HepG2 (cell line): ENCODE measurements around the gene PTPRU. TPM values are rescaled to one million over a fixed set of nuclear protein-coding genes. Genes with fewer than 3 reads are reported as not detected.

Experiments used
- EP300 ChIP-seq, 3 experiments: sonication (generic) in 1 of 3; formaldehyde crosslinking in 1 of 3; IDR thresholded peaks; 2 replicates each; pipeline versions ENCODE4 v1.5.1 to v1.6.1; 2011 to 2020; ENCODE audit warnings: low read depth in 2 of 3, low read length in 2 of 3, borderline replicate concordance in 1 of 3, improper control_type of control experiment in 1 of 3, mild to moderate bottlenecking in 1 of 3, missing genetic modification reagents in 1 of 3, moderate library complexity in 1 of 3
- GATAD1 ChIP-seq: IDR thresholded peaks from 2 replicates; pipeline ENCODE4 v1.6.1; 2016; ENCODE audit warnings: missing genetic modification reagents, missing compliant biosample characterization
- KAT7 ChIP-seq: IDR thresholded peaks from 2 replicates; pipeline ENCODE4 v1.6.1; 2018; ENCODE audit warnings: borderline replicate concordance, missing compliant biosample characterization
- MYC ChIP-seq: sonication (generic); formaldehyde crosslinking; IDR thresholded peaks from 2 replicates; pipeline ENCODE4 v1.9.0; 2021; ENCODE audit warnings: missing genetic modification reagents, borderline replicate concordance
- NCOA2 ChIP-seq: sonication (generic); formaldehyde crosslinking; IDR thresholded peaks from 2 replicates; pipeline ENCODE4 v1.8.0; 2022; ENCODE audit warnings: inconsistent platforms
- RBAK ChIP-seq: sonication (generic); formaldehyde crosslinking; IDR thresholded peaks from 2 replicates; pipeline ENCODE4 v1.5.1; 2020; ENCODE audit warnings: mild to moderate bottlenecking, missing genetic modification reagents
- RBFOX2 ChIP-seq: fragments of 200-400 bp; formaldehyde crosslinking; IDR thresholded peaks from 2 replicates; pipeline ENCODE4 v1.6.1; 2017; ENCODE audit warnings: low read depth, mild to moderate bottlenecking, low read length
- SRSF1 ChIP-seq: fragments of 200-400 bp; formaldehyde crosslinking; optimal IDR thresholded peaks from 2 replicates; pipeline ENCODE3; 2017; ENCODE audit warnings: mild to moderate bottlenecking, low read depth, low read length, moderate library complexity
- TSC22D2 ChIP-seq: sonication (generic); formaldehyde crosslinking; IDR thresholded peaks from 2 replicates; pipeline ENCODE4 v1.5.1; 2020; ENCODE audit warnings: missing genetic modification reagents, mild to moderate bottlenecking, borderline replicate concordance
- ZEB1 ChIP-seq: IDR thresholded peaks from 2 replicates; pipeline ENCODE4 v1.6.1; 2012; ENCODE audit warnings: mild to moderate bottlenecking, low read depth, inconsistent platforms; ENCODE audit not compliant: insufficient replicate concordance
- ZFP62 ChIP-seq: sonication (generic); formaldehyde crosslinking; IDR thresholded peaks from 2 replicates; pipeline ENCODE4 v1.4.0; 2020; ENCODE audit warnings: missing genetic modification reagents
- ZKSCAN1 ChIP-seq: fragments of 150-350 bp; IDR thresholded peaks from 2 replicates; pipeline ENCODE4 v1.6.1; 2014; ENCODE audit warnings: low read length
- ZNF234 ChIP-seq: sonication (generic); formaldehyde crosslinking; conservative IDR thresholded peaks from 2 replicates; pipeline ENCODE4 v1.5.1; 2020; ENCODE audit warnings: mild to moderate bottlenecking, missing genetic modification reagents
- ZNF543 ChIP-seq: sonication (generic); formaldehyde crosslinking; IDR thresholded peaks from 2 replicates; pipeline ENCODE4 v1.4.0; 2020; ENCODE audit warnings: mild to moderate bottlenecking, missing genetic modification reagents
- ZNF780A ChIP-seq: sonication (generic); formaldehyde crosslinking; IDR thresholded peaks from 2 replicates; pipeline ENCODE4 v1.8.0; 2022; ENCODE audit warnings: mild to moderate bottlenecking, missing genetic modification reagents, moderate library complexity
- polyA plus RNA-seq, 8 experiments: library from polyadenylated mRNA; depleted of rRNA in 3 of 8; stranded (reverse) in 7 of 8; unstranded in 1 of 8; fragments of >200 nt; fragmentation: Illumina TruSeq in 4 of 8; extraction: Trizol in 4 of 8; gene quantifications; 2 replicates each; pipeline versions ENCODE4 v1.2.1 to v1.2.3, GENCODE V29; 2011 to 2016; ENCODE audit warnings: low read depth in 4 of 8, missing spikeins in 1 of 8, mixed read lengths in 1 of 8; ENCODE audit not compliant: insufficient read depth in 1 of 8
- total RNA-seq, 5 experiments: library from RNA; depleted of rRNA; stranded (reverse); fragments of >200 nt; fragmentation: Illumina TruSeq; extraction: Trizol; gene quantifications; 2 replicates each; pipeline ENCODE4 v1.2.3, GENCODE V29; 2016; ENCODE audit warnings: low read depth in 1 of 5
- TF ChIP-seq, protein P1 (sequence below): sonication (generic); formaldehyde crosslinking; IDR thresholded peaks from 2 replicates; pipeline ENCODE4 v1.4.0; 2020; ENCODE audit warnings: mild to moderate bottlenecking, missing genetic modification reagents
- TF ChIP-seq, protein P2 (sequence below): sonication (generic); formaldehyde crosslinking; IDR thresholded peaks from 2 replicates; pipeline ENCODE4 v1.5.1; 2020; ENCODE audit warnings: mild to moderate bottlenecking, missing genetic modification reagents, moderate library complexity
- TF ChIP-seq, protein P3 (sequence below): sonication (generic); formaldehyde crosslinking; IDR thresholded peaks from 2 replicates; pipeline ENCODE4 v1.4.0; 2020; ENCODE audit warnings: missing genetic modification reagents
- TF ChIP-seq, protein P4 (sequence below): sonication (generic); formaldehyde crosslinking; IDR thresholded peaks from 2 replicates; pipeline ENCODE4 v1.8.0; 2022; ENCODE audit warnings: missing genetic modification reagents, mild to moderate bottlenecking, inconsistent platforms, borderline replicate concordance

The PTPRU gene
- total and polyA plus RNA-seq, 2 of the 13 experiments (the other 11 are each of a cell fraction or from before 2014, with no cell fraction given), result 21.6 to 22.3 TPM

DNA sequence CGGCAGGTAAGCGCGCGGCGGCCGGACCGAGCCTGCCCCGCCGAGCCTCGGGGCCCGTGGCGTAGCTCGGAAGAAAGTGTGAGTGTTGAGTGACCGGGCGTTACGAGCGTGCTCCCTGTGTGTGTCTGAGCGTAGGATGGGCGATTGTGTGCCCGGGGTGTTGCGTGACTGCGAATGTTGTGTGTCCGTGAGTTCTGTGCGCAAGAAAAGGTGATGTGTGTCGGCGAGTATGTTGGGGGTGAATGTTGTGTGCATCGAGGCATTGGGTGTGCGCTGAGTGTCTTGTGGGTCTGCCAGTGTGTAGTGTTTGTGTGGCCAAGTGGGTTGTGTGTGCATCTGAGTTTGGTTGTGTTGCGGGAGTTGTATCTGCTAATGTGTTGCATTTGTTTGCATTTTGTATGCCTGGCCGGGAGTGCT, 398 bp downstream of the PTPRU start (continued):
- TF ChIP-seq ZNF780A (CRISPR knock-in tag), result no peak
- TF ChIP-seq, protein P1, sequence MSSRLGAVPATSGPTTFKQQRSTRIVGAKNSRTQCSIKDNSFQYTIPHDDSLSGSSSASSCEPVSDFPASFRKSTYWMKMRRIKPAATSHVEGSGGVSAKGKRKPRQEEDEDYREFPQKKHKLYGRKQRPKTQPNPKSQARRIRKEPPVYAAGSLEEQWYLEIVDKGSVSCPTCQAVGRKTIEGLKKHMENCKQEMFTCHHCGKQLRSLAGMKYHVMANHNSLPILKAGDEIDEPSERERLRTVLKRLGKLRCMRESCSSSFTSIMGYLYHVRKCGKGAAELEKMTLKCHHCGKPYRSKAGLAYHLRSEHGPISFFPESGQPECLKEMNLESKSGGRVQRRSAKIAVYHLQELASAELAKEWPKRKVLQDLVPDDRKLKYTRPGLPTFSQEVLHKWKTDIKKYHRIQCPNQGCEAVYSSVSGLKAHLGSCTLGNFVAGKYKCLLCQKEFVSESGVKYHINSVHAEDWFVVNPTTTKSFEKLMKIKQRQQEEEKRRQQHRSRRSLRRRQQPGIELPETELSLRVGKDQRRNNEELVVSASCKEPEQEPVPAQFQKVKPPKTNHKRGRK (CRISPR knock-in tag), result 0 out of 2 replicates have a peak, but pooled peaks have one; percentile 41
- no peak for TF ChIP-seq NCOA2
- peak; percentile 31; the same call in 1 of the 2 replicates for TF ChIP-seq GATAD1 (CRISPR knock-in tag)
- no peak for TF ChIP-seq ZKSCAN1
- TF ChIP-seq EP300 (IDR thresholded peaks at IDR 0.05; ENCODE audit: low read depth in 2 of 2, low read length in 2 of 2), result no peak
- TF ChIP-seq EP300 (CRISPR knock-in tag; IDR thresholded peaks at IDR 0.05; ENCODE audit: borderline replicate concordance), result no peak
- 0 out of 2 replicates have a peak, but pooled peaks have one; percentile 10 for TF ChIP-seq KAT7 (CRISPR knock-in tag)
- TF ChIP-seq RBFOX2, result no peak; the same call in 1 of the 2 replicates
- TF ChIP-seq, protein P2, sequence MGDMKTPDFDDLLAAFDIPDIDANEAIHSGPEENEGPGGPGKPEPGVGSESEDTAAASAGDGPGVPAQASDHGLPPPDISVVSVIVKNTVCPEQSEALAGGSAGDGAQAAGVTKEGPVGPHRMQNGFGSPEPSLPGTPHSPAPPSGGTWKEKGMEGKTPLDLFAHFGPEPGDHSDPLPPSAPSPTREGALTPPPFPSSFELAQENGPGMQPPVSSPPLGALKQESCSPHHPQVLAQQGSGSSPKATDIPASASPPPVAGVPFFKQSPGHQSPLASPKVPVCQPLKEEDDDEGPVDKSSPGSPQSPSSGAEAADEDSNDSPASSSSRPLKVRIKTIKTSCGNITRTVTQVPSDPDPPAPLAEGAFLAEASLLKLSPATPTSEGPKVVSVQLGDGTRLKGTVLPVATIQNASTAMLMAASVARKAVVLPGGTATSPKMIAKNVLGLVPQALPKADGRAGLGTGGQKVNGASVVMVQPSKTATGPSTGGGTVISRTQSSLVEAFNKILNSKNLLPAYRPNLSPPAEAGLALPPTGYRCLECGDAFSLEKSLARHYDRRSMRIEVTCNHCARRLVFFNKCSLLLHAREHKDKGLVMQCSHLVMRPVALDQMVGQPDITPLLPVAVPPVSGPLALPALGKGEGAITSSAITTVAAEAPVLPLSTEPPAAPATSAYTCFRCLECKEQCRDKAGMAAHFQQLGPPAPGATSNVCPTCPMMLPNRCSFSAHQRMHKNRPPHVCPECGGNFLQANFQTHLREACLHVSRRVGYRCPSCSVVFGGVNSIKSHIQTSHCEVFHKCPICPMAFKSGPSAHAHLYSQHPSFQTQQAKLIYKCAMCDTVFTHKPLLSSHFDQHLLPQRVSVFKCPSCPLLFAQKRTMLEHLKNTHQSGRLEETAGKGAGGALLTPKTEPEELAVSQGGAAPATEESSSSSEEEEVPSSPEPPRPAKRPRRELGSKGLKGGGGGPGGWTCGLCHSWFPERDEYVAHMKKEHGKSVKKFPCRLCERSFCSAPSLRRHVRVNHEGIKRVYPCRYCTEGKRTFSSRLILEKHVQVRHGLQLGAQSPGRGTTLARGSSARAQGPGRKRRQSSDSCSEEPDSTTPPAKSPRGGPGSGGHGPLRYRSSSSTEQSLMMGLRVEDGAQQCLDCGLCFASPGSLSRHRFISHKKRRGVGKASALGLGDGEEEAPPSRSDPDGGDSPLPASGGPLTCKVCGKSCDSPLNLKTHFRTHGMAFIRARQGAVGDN (CRISPR knock-in tag), result peak; percentile 24; the same call in 1 of the 2 replicates
- TF ChIP-seq SRSF1, result no peak
- no peak for TF ChIP-seq ZNF543
- no peak for TF ChIP-seq MYC (CRISPR knock-in tag)
- no peak for TF ChIP-seq ZFP62 (CRISPR knock-in tag)
- no peak for TF ChIP-seq RBAK (CRISPR knock-in tag)
- TF ChIP-seq ZEB1, result no peak
- no peak for TF ChIP-seq ZNF234 (CRISPR knock-in tag)
- TF ChIP-seq, protein P3, sequence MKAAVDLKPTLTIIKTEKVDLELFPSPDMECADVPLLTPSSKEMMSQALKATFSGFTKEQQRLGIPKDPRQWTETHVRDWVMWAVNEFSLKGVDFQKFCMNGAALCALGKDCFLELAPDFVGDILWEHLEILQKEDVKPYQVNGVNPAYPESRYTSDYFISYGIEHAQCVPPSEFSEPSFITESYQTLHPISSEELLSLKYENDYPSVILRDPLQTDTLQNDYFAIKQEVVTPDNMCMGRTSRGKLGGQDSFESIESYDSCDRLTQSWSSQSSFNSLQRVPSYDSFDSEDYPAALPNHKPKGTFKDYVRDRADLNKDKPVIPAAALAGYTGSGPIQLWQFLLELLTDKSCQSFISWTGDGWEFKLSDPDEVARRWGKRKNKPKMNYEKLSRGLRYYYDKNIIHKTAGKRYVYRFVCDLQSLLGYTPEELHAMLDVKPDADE (CRISPR knock-in tag), result no peak
- TF ChIP-seq, protein P4, sequence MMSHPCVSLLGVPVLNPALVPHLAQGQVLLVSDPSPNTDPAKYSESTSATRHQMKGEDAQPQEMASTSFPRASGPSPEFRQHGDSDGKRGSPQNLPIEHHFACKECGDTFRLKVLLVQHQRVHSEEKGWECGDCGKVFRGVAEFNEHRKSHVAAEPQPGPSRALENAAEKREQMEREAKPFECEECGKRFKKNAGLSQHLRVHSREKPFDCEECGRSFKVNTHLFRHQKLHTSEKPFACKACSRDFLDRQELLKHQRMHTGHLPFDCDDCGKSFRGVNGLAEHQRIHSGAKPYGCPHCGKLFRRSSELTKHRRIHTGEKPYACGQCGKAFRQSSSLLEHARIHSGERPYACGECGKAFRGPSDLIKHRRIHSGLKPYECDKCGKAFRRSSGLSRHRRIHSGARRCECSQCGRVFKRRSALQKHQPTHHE (CRISPR knock-in tag), result no peak
- TF ChIP-seq TSC22D2, result no peak
